C4-2B (cell line): ENCODE results near the gene GJA4.

Source experiments
- H3K27ac ChIP-seq: fragments of 450-650 bp; 2 replicates; pipeline ENCODE4 v1.5.1; 2017
- CTCF ChIP-seq: fragments of 450-650 bp; conservative IDR thresholded peaks from 2 replicates; pipeline ENCODE4 v1.5.1; 2017; ENCODE audit warnings: mild to moderate bottlenecking
- ZFX ChIP-seq: fragments of 450-650 bp; IDR thresholded peaks from 2 replicates; pipeline ENCODE4 v1.6.1; 2017

The GJA4 gene

DNA sequence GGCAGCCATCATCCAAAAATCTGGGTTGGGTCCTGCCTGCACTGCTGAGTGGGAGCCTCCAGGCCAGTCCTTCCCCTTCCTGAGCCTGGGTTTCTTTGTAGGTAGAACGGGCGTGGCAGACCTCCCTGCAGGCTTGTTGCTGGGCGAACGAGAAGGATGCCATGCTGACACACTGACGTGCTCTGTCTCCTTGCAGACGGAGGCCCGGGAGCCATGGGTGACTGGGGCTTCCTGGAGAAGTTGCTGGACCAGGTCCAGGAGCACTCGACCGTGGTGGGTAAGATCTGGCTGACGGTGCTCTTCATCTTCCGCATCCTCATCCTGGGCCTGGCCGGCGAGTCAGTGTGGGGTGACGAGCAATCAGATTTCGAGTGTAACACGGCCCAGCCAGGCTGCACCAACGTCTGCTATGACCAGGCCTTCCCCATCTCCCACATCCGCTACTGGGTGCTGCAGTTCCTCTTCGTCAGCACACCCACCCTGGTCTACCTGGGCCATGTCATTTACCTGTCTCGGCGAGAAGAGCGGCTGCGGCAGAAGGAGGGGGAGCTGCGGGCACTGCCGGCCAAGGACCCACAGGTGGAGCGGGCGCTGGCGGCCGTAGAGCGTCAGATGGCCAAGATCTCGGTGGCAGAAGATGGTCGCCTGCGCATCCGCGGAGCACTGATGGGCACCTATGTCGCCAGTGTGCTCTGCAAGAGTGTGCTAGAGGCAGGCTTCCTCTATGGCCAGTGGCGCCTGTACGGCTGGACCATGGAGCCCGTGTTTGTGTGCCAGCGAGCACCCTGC, 1.4 kb downstream of the GJA4 start:
- no peak overlapping the region for H3K27ac ChIP-seq
- TF ChIP-seq CTCF (no peak), ZFX (no peak)

- H3K27ac ChIP-seq: no peak overlapping the region
- no peak for TF ChIP-seq CTCF
- TF ChIP-seq ZFX: no peak
These were observed 2.0 kb downstream of the GJA4 start for GRCh38 chr1:34794790-34795180.

GRCh38 chr1:34795916-34796315, 3.1 kb downstream of the GJA4 start:
- no peak overlapping the region for H3K27ac ChIP-seq
- no peak for TF ChIP-seq ZFX
- TF ChIP-seq CTCF: no peak

- no peak for TF ChIP-seq CTCF
- no peak for TF ChIP-seq ZFX
- H3K27ac ChIP-seq: no peak overlapping the region
These were observed 4.2 kb downstream of the GJA4 start for GRCh38 chr1:34796990-34797389.

DNA sequence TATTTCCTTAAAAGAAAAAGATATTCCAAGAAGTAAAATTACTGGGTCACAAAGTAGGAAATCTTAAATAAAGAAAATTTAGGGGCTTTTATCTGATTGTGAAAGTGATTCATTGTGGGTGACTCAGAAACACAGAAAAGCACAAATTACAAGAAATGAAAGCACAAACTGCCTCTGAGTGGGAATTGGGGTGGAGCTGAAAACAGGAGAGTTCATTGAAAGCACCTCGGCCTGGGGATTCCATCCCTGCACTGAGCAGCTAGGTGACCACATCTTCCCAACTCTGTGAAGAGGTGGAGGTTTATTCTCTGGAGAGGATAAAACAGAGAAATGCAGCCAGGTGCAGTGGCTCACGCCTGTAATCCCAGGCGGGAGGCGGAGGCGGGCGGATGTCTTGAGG, 7.4 kb downstream of the GJA4 start:
- H3K27ac ChIP-seq: no peak overlapping the region
- TF ChIP-seq CTCF: no peak
- TF ChIP-seq ZFX: no peak

GRCh38 chr1:34803770-34804169, 11.0 kb downstream of the GJA4 start:
- no peak overlapping the region for H3K27ac ChIP-seq
- TF ChIP-seq ZFX: no peak
- TF ChIP-seq CTCF: no peak

DNA sequence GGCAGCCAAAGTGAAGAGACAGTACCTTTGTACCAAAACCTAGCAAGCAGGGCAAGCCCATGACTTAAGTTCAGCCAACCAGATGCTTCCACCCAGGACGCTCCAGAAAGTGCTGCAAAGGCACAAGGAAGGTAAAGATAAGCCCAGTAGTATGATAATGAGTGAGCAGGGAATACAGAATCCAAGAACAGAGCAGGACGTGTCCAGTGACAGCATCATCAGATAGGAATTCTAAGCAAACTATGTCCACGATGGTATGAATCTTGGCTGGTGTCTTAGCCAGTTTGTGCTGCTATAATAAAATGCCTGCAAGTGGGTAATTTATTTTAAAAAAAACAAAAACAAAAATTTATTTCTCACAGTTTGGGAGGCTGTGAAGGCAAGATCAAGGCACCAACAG, 13.6 kb downstream of the GJA4 start:
- H3K27ac ChIP-seq: no peak overlapping the region
- TF ChIP-seq ZFX: no peak
- no peak for TF ChIP-seq CTCF
